SK-N-SH (cell line): ENCODE data around the gene XIRP2. TPM values are rescaled to one million over a fixed set of nuclear protein-coding genes. Genes with fewer than 3 reads are reported as not detected.

Source experiments
- CTCF ChIA-PET: fragments of 300-600, 350-600 bp; formaldehyde crosslinking; extraction: SDS; loops from one replicate; lab custom pipeline; 2021; lab: Yijun Ruan, JAX
- POLR2A ChIA-PET: fragments of 350-600 bp; sonication (Branson Sonifier 250); formaldehyde crosslinking; extraction: SDS; loops from one replicate; lab custom pipeline; 2020; ENCODE audit warnings: antibody characterized with exemption, inconsistent platforms; lab: Yijun Ruan, JAX
- DNase-seq: peaks from one replicate; pipeline ENCODE4 v3.0.0; 2012
- H2AFZ ChIP-seq: fragments of 200-600 bp; sonication (generic); 2 replicates; pipeline ENCODE4 v1.8.1; 2016; ENCODE audit warnings: antibody characterized with exemption, mild to moderate bottlenecking, low read depth
- H3F3A ChIP-seq: fragments of 200-600 bp; sonication (generic); replicated peaks from 2 replicates; pipeline ENCODE3; 2016; ENCODE audit warnings: antibody characterized with exemption, mild to moderate bottlenecking; ENCODE audit not compliant: insufficient read depth
- H3K27ac ChIP-seq, 2 experiments: fragments of 200-500 bp in 1 of 2; fragments of 200-600 bp in 1 of 2; sonication (Bioruptor generic) in 1 of 2; sonication (generic), shearing (Covaris generic) in 1 of 2; 2 replicates each; pipeline versions ENCODE4 v1.5.1 to v1.6.1; 2014 to 2016; ENCODE audit warnings: low read depth in 2 of 2, inconsistent platforms in 1 of 2, low read length in 1 of 2, mild to moderate bottlenecking in 1 of 2, mixed read lengths in 1 of 2
- H3K27me3 ChIP-seq: fragments of 200-600 bp; sonication (generic), shearing (Covaris generic); 2 replicates; pipeline ENCODE4 v1.6.1; 2016; ENCODE audit warnings: mixed run types; ENCODE audit not compliant: insufficient read depth
- H3K36me3 ChIP-seq, 2 experiments: fragments of 200-500 bp in 1 of 2; fragments of 200-600 bp in 1 of 2; sonication (Bioruptor generic) in 1 of 2; sonication (generic) in 1 of 2; replicated peaks in 1 of 2; 2 replicates each; pipeline versions ENCODE3 to v1.5.1; 2014 to 2016; ENCODE audit warnings: low read length in 1 of 2, mild to moderate bottlenecking in 1 of 2; ENCODE audit not compliant: insufficient read depth in 2 of 2, control insufficient read depth in 1 of 2
- H3K4me1 ChIP-seq, 2 experiments: fragments of 200-500 bp in 1 of 2; fragments of 200-600 bp in 1 of 2; sonication (Bioruptor generic) in 1 of 2; sonication (generic), shearing (Covaris generic) in 1 of 2; 2 replicates each; pipeline versions ENCODE4 v1.5.1 to v1.6.1; 2014 to 2016; ENCODE audit warnings: low read depth in 1 of 2, low read length in 1 of 2, mixed run types in 1 of 2; ENCODE audit not compliant: insufficient read depth in 2 of 2, control insufficient read depth in 1 of 2
- H3K4me2 ChIP-seq: fragments of 200-600 bp; sonication (generic), shearing (Covaris generic); 2 replicates; pipeline ENCODE4 v1.6.1; 2017; ENCODE audit warnings: mixed run types
- H3K4me3 ChIP-seq, 2 experiments: fragments of 200-500 bp in 1 of 2; fragments of 200-600 bp in 1 of 2; sonication (Bioruptor generic) in 1 of 2; sonication (generic), shearing (Covaris generic) in 1 of 2; 2 replicates each; pipeline versions ENCODE4 v1.5.1 to v1.8.1; 2014 to 2016; ENCODE audit warnings: low read depth in 2 of 2, inconsistent platforms in 1 of 2, low read length in 1 of 2, mild to moderate bottlenecking in 1 of 2, mixed read lengths in 1 of 2, moderate library complexity in 1 of 2
- H3K79me2 ChIP-seq: fragments of 200-600 bp; sonication (generic); 2 replicates; pipeline ENCODE4 v1.8.1; 2017; ENCODE audit warnings: mild to moderate bottlenecking; ENCODE audit not compliant: insufficient read depth
- H3K9ac ChIP-seq: fragments of 200-600 bp; sonication (generic); 2 replicates; pipeline ENCODE4 v1.6.1; 2017; ENCODE audit warnings: mixed run types
- H3K9me2 ChIP-seq: fragments of 200-600 bp; sonication (generic); 2 replicates; pipeline ENCODE4 v1.6.1; 2017; ENCODE audit warnings: mixed run types
- H3K9me3 ChIP-seq: fragments of 200-600 bp; sonication (generic); 2 replicates; pipeline ENCODE4 v1.6.1; 2017; ENCODE audit warnings: mixed run types, mild to moderate bottlenecking, moderate library complexity
- H4K20me1 ChIP-seq: fragments of 200-600 bp; sonication (generic); 2 replicates; pipeline ENCODE4 v1.6.1; 2017; ENCODE audit warnings: mild to moderate bottlenecking, mixed run types; ENCODE audit not compliant: insufficient read depth
- ELF1 ChIP-seq: IDR thresholded peaks from 2 replicates; pipeline ENCODE4 v1.4.0; 2012
- EP300 ChIP-seq, 2 experiments: IDR thresholded peaks; 2 replicates each; pipeline versions ENCODE4 v1.4.0 to v1.6.1; 2012; ENCODE audit warnings: borderline replicate concordance in 1 of 2, low read depth in 1 of 2, low read length in 1 of 2
- EZH2phosphoT487 ChIP-seq: fragments of 200-600 bp; sonication (generic); IDR thresholded peaks from 2 replicates; pipeline ENCODE4 v1.6.1; 2017; ENCODE audit warnings: low read depth, mixed run types, mild to moderate bottlenecking, antibody characterized with exemption, moderate library complexity, borderline replicate concordance
- GABPA ChIP-seq: IDR thresholded peaks from 2 replicates; pipeline ENCODE4 v1.4.0; 2012; ENCODE audit warnings: low read depth, mild to moderate bottlenecking
- JUND ChIP-seq: IDR thresholded peaks from 2 replicates; pipeline ENCODE4 v1.4.0; 2012
- NFIC ChIP-seq: IDR thresholded peaks from 2 replicates; pipeline ENCODE4 v1.4.0; 2012; ENCODE audit warnings: borderline replicate concordance
- NRF1 ChIP-seq: IDR thresholded peaks from 2 replicates; pipeline ENCODE4 v1.6.1; 2012; ENCODE audit warnings: low read depth, mild to moderate bottlenecking, low read length
- PBX3 ChIP-seq: IDR thresholded peaks from 2 replicates; pipeline ENCODE4; 2012
- POLR2AphosphoS5 ChIP-seq: IDR thresholded peaks from 2 replicates; pipeline ENCODE4 v1.6.1; 2012; ENCODE audit warnings: low read depth, low read length
- RCOR1 ChIP-seq: fragments of 150-350 bp; IDR thresholded peaks from 2 replicates; pipeline ENCODE4 v1.6.1; 2017; ENCODE audit warnings: antibody characterized with exemption, low read length
- RFX5 ChIP-seq: IDR thresholded peaks from 2 replicates; pipeline ENCODE4 v1.6.1; 2012; ENCODE audit warnings: mild to moderate bottlenecking, improper control_type of control experiment, low read length
- RXRA ChIP-seq: IDR thresholded peaks from 2 replicates; pipeline ENCODE4 v1.4.0; 2012; ENCODE audit warnings: low read depth, mild to moderate bottlenecking, borderline replicate concordance
- SIN3A ChIP-seq: IDR thresholded peaks from 2 replicates; pipeline ENCODE4 v1.6.1; 2012; ENCODE audit warnings: low read depth, mild to moderate bottlenecking, low read length, moderate library complexity, borderline replicate concordance
- SMC3 ChIP-seq: IDR thresholded peaks from 2 replicates; pipeline ENCODE4 v1.6.1; 2012; ENCODE audit warnings: low read depth, low read length, improper control_type of control experiment
- TEAD4 ChIP-seq: IDR thresholded peaks from 2 replicates; pipeline ENCODE4 v1.4.0; 2012; ENCODE audit warnings: mild to moderate bottlenecking, borderline replicate concordance; ENCODE audit not compliant: insufficient read depth
- USF2 ChIP-seq: fragments of 150-350 bp; IDR thresholded peaks from 2 replicates; pipeline ENCODE4 v1.6.1; 2017; ENCODE audit warnings: antibody characterized with exemption, low read length, low read depth, borderline replicate concordance
- ZBTB33 ChIP-seq: IDR thresholded peaks from 2 replicates; pipeline ENCODE4 v1.4.0; 2012; ENCODE audit warnings: low read depth, borderline replicate concordance
- polyA plus RNA-seq, 3 experiments: library from polyadenylated mRNA; depleted of rRNA; stranded (reverse); fragments of >200 nt; gene quantifications; 2 replicates each; pipeline ENCODE4 v1.2.3, GENCODE V29; 2012

XIRP2 gene
- polyA plus RNA-seq, 1 of the 3 experiments (the other 2 are of a cell fraction) = 0.02 TPM

- TF ChIP-seq USF2 = no peak
- TF ChIP-seq PBX3 = no peak
- TF ChIP-seq EP300 (IDR thresholded peaks at IDR 0.05; ENCODE audit: borderline replicate concordance in 1 of 2, low read depth in 1 of 2, low read length in 1 of 2) = no peak
- TF ChIP-seq JUND = no peak
- no peak for TF ChIP-seq ZBTB33
- no peak for TF ChIP-seq RFX5
- TF ChIP-seq GABPA = no peak
- TF ChIP-seq RXRA = no peak
Measured at GRCh38 chr2:166972002-166972401, 83.7 kb downstream of the XIRP2 start (continued).

GRCh38 chr2:166972418-166972817 lies 84.1 kb downstream of the XIRP2 start:
- Histone ChIP-seq H3K79me2 (no peaks in the 10 kb centered on the region), H3K27me3 (no peaks in the 10 kb centered on the region), H3K27ac (no peak overlapping the region), H3F3A (no peaks in the 10 kb centered on the region), H4K20me1 (no peaks in the 10 kb centered on the region), H3K4me2 (no peak overlapping the region), H3K36me3 (no peaks in the 10 kb centered on the region), H3K9ac (no peak overlapping the region), H2AFZ (no peak overlapping the region), H3K9me3 (no peaks in the 10 kb centered on the region), H3K9me2 (no peaks in the 10 kb centered on the region), H3K4me1 (no peaks in the 10 kb centered on the region), H3K4me3 (no peak overlapping the region)
- DNase-seq = no peak
- TF ChIP-seq TEAD4 (no peak), SIN3A (no peak), RCOR1 (no peak), RXRA (no peak), POLR2AphosphoS5 (no peak), NFIC (no peak), USF2 (no peak), EZH2phosphoT487 (no peak), PBX3 (no peak), ELF1 (no peak), NRF1 (no peak), SMC3 (no peak)
- ChIA-PET POLR2A (no interaction called here), CTCF (interaction anchor here (0.8 kb wide), 1 partner anchor 13 kb away, joined by 4 read pairs; no protein-coding TSS in a partner anchor)
